IMR-90 (cell line): ENCODE data around the gene RBM28. TPM values are rescaled to one million over a fixed set of nuclear protein-coding genes. Genes with fewer than 3 reads are reported as not detected.

Experiments used
- ATAC-seq: fragments of 200-7000 bp; cut with Tn5 transposase; 2 replicates; pipeline ENCODE4 v1.9.1; 2020; ENCODE audit warnings: low read depth, mild to moderate bottlenecking, moderate library complexity
- BruUV-seq: library from RNA; stranded (reverse); fragments of 400-500 nt; replicated peaks from 2 replicates; lab custom pipeline; 2021; lab: Mats Ljungman, UMichigan
- CTCF ChIA-PET: fragments of 300-600 bp; formaldehyde crosslinking; extraction: SDS; loops from one replicate; lab custom pipeline; 2021; ENCODE audit warnings: antibody characterized with exemption; lab: Yijun Ruan, JAX
- POLR2A ChIA-PET: fragments of 300-600 bp; sonication (Branson Sonifier 250); formaldehyde crosslinking; loops from one replicate; lab custom pipeline; 2022; ENCODE audit warnings: antibody characterized with exemption; ENCODE audit not compliant: unreplicated experiment; lab: Charles Lee
- DNase-seq: peaks from one replicate; pipeline ENCODE4 v3.0.0; 2013
- H2AFZ ChIP-seq: replicated peaks from 2 replicates; pipeline ENCODE3; 2013; ENCODE audit warnings: low read length, mild to moderate bottlenecking; ENCODE audit not compliant: poor library complexity
- H2AK5ac ChIP-seq: 2 replicates; pipeline ENCODE4 v1.6.1; 2013; ENCODE audit warnings: low read depth, low read length, inconsistent platforms
- H2AK9ac ChIP-seq: replicated peaks from 2 replicates; pipeline ENCODE3; 2013; ENCODE audit warnings: mild to moderate bottlenecking, low read depth, low read length, moderate library complexity; ENCODE audit not compliant: poor library complexity
- H2BK120ac ChIP-seq: 2 replicates; pipeline ENCODE4 v1.6.1; 2013; ENCODE audit warnings: low read depth, low read length, inconsistent platforms
- H2BK15ac ChIP-seq: 3 replicates; pipeline ENCODE4 v1.6.1; 2013; ENCODE audit warnings: low read depth, low read length, inconsistent platforms
- H2BK20ac ChIP-seq: 2 replicates; pipeline ENCODE4 v1.6.1; 2013; ENCODE audit warnings: low read depth, mild to moderate bottlenecking, inconsistent platforms, low read length, moderate library complexity
- H2BK5ac ChIP-seq: 2 replicates; pipeline ENCODE4 v1.6.1; 2013; ENCODE audit warnings: mild to moderate bottlenecking, low read depth, low read length, inconsistent platforms; ENCODE audit not compliant: poor library complexity, severe bottlenecking
- H3K14ac ChIP-seq: replicated peaks from 2 replicates; pipeline ENCODE4 v1.6.1; 2013; ENCODE audit warnings: low read depth, low read length, inconsistent platforms
- H3K18ac ChIP-seq: 2 replicates; pipeline ENCODE4 v1.6.1; 2013; ENCODE audit warnings: low read depth, low read length, control low read depth
- H3K23ac ChIP-seq: 2 replicates; pipeline ENCODE4 v1.6.1; 2013; ENCODE audit warnings: low read depth, low read length, inconsistent platforms
- H3K27ac ChIP-seq: 2 replicates; pipeline ENCODE4 v1.5.1; 2013; ENCODE audit warnings: mild to moderate bottlenecking, control low read depth, low read length; ENCODE audit not compliant: insufficient read depth
- H3K27me3 ChIP-seq: 2 replicates; pipeline ENCODE4 v1.6.1; 2013; ENCODE audit warnings: low read length; ENCODE audit not compliant: control insufficient read depth, insufficient read depth
- H3K36me3 ChIP-seq: 2 replicates; pipeline ENCODE4 v1.6.1; 2013; ENCODE audit warnings: low read length, mixed read lengths; ENCODE audit not compliant: control insufficient read depth, insufficient read depth
- H3K4ac ChIP-seq: 2 replicates; pipeline ENCODE4 v1.6.1; 2013; ENCODE audit warnings: low read depth, low read length, inconsistent platforms
- H3K4me1 ChIP-seq: 2 replicates; pipeline ENCODE4 v1.6.1; 2013; ENCODE audit warnings: low read length, mixed read lengths; ENCODE audit not compliant: control insufficient read depth, insufficient read depth
- H3K4me2 ChIP-seq: 2 replicates; pipeline ENCODE4 v1.6.1; 2013; ENCODE audit warnings: low read depth, mild to moderate bottlenecking, control low read depth, low read length, moderate library complexity
- H3K4me3 ChIP-seq: 2 replicates; pipeline ENCODE4 v1.5.1; 2013; ENCODE audit warnings: low read depth, mild to moderate bottlenecking, control low read depth, low read length, moderate library complexity; ENCODE audit not compliant: insufficient read depth
- H3K56ac ChIP-seq: 2 replicates; pipeline ENCODE4 v1.6.1; 2013; ENCODE audit warnings: low read length, inconsistent platforms; ENCODE audit not compliant: insufficient read depth; ENCODE audit errors: extremely low read depth
- H3K79me1 ChIP-seq, 2 experiments: 2 replicates each; pipeline ENCODE4 v1.6.1; 2013; ENCODE audit warnings: low read length in 2 of 2, inconsistent platforms in 1 of 2, low read depth in 1 of 2
- H3K9ac ChIP-seq: 2 replicates; pipeline ENCODE4 v1.6.1; 2013; ENCODE audit warnings: low read depth, low read length, control low read depth
- H3K9me1 ChIP-seq: 2 replicates; pipeline ENCODE4 v1.6.1; 2013; ENCODE audit warnings: low read length, inconsistent platforms; ENCODE audit not compliant: insufficient read depth
- H3K9me3 ChIP-seq: 2 replicates; pipeline ENCODE4 v1.6.1; 2013; ENCODE audit warnings: low read length; ENCODE audit not compliant: control insufficient read depth, insufficient read depth
- H4K20me1 ChIP-seq: 2 replicates; pipeline ENCODE4 v1.6.1; 2013; ENCODE audit warnings: low read length, inconsistent platforms; ENCODE audit not compliant: insufficient read depth
- H4K5ac ChIP-seq: 2 replicates; pipeline ENCODE4 v1.6.1; 2013; ENCODE audit warnings: mild to moderate bottlenecking, low read depth, low read length, control low read depth
- H4K8ac ChIP-seq, 2 experiments: 2 replicates each; pipeline ENCODE4 v1.6.1; 2013; ENCODE audit warnings: low read depth in 2 of 2, low read length in 2 of 2, control low read depth in 1 of 2, inconsistent platforms in 1 of 2
- H4K91ac ChIP-seq: 2 replicates; pipeline ENCODE4 v1.6.1; 2013; ENCODE audit warnings: low read depth, low read length, inconsistent platforms; ENCODE audit not compliant: insufficient read depth
- CEBPB ChIP-seq: IDR thresholded peaks from 2 replicates; pipeline ENCODE4 v1.6.1; 2012; ENCODE audit warnings: low read depth, low read length, improper control_type of control experiment
- FOS ChIP-seq: fragments of 150-350 bp; IDR thresholded peaks from 2 replicates; pipeline ENCODE4 v1.6.1; 2016; ENCODE audit warnings: low read depth, low read length
- MAZ ChIP-seq: IDR thresholded peaks from 2 replicates; pipeline ENCODE4 v1.6.1; 2012; ENCODE audit warnings: low read depth, mild to moderate bottlenecking, low read length, improper control_type of control experiment, moderate library complexity, borderline replicate concordance
- RCOR1 ChIP-seq: IDR thresholded peaks from 2 replicates; pipeline ENCODE4 v1.6.1; 2012; ENCODE audit warnings: mild to moderate bottlenecking, low read length, improper control_type of control experiment; ENCODE audit not compliant: insufficient replicate concordance
- SMC3 ChIP-seq: fragments of 150-350 bp; IDR thresholded peaks from 2 replicates; pipeline ENCODE4 v1.6.1; 2016; ENCODE audit warnings: low read depth, mild to moderate bottlenecking, antibody characterized with exemption, low read length, moderate library complexity
- WGBS, 2 experiments: methylation state at CpG; one replicate each; pipeline versions ENCODE4 v1.1.5 to v1.1.7; 2013; ENCODE audit warnings: missing lambda C conversion rate in 2 of 2; ENCODE audit not compliant: insufficient read length in 1 of 2; ENCODE audit errors: extremely low coverage in 2 of 2; 5-methylcytosine and 5-hydroxymethylcytosine counted together
- dilution Hi-C: fragments of 300-500 bp; cut with HindIII; formaldehyde crosslinking; loops from one replicate; pipeline ENCODE4 v1.14.3; 2018; ENCODE audit warnings: low sequenced_read_pairs; ENCODE audit not compliant: unreplicated experiment
- in situ Hi-C: fragments of 300-500 bp; cut with MboI; formaldehyde crosslinking; loops from 3 replicates; pipeline ENCODE4 v1.14.3; 2019; ENCODE audit warnings: low sequenced_read_pairs, inconsistent platforms, mixed read lengths
- intact Hi-C: fragments of 100-400 bp; cut with micrococcal nuclease; formaldehyde crosslinking; loops from 2 replicates; pipeline ENCODE4 v1.10.0; 2022
- polyA plus RNA-seq, 3 experiments: library from polyadenylated mRNA; depleted of rRNA; stranded (reverse); fragments of >200 nt; gene quantifications; 2 replicates each; pipeline ENCODE4 v1.2.3, GENCODE V29; 2012; ENCODE audit warnings: low replicate concordance in 1 of 3
- total RNA-seq: library from RNA; depleted of rRNA; stranded (reverse); fragments of >200 nt; gene quantifications from 2 replicates; pipeline ENCODE4 v1.2.3, GENCODE V29; 2012
- TF ChIP-seq, protein P1 (sequence below): fragments of 150-350 bp; IDR thresholded peaks from 2 replicates; pipeline ENCODE4 v1.6.1; 2017; ENCODE audit warnings: mild to moderate bottlenecking, antibody characterized with exemption, low read length, low read depth

Gene RBM28
- total and polyA plus RNA-seq, 2 of the 4 experiments (the other 2 are of a cell fraction) = 12.4 to 20.4 TPM

DNA sequence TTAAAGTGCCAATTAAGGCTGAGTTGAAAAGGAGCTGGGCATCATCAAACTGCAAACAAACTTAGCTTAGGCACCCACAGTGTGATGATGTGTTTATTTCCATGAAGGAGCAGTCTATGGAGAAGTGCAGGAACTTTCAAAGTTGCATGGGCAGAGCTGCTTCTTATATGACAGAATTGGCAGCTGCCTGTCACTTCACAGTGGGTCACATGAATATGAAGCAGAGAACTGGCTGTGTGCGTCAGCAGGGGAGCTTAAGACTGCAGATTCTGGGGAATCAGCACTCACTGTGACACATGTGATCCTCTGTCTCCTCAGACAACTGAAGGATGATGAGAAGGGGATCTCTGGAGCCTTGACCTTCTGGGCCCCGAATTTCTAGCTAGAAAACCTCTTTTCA lies 36.6 kb downstream of the RBM28 start:
- Histone ChIP-seq H3K79me1 (no peaks in the 10 kb centered on the region; a peak in 2 of 4 replicates), H3K9me3 (no peaks in the 10 kb centered on the region), H2BK15ac (no peak overlapping the region), H3K23ac (no peak overlapping the region), H2BK20ac (no peak overlapping the region), H2AK9ac (no peak overlapping the region), H2AK5ac (no peak overlapping the region), H3K4me2 (no peak overlapping the region), H4K8ac (no peak overlapping the region), H3K56ac (no peak overlapping the region), H3K14ac (no peak overlapping the region), H4K5ac (no peak overlapping the region), H3K27me3 (no peaks in the 10 kb centered on the region), H2BK120ac (no peak overlapping the region), H4K91ac (no peak overlapping the region), H2AFZ (no peak overlapping the region), H3K18ac (no peak overlapping the region), H3K36me3 (peaks cover 37% of the 10 kb centered on the region), H2BK5ac (no peak overlapping the region), H3K9me1 (no peaks in the 10 kb centered on the region; the same call in 1 of the 2 replicates), H4K20me1 (no peaks in the 10 kb centered on the region), H3K4ac (no peak overlapping the region), H3K9ac (no peak overlapping the region), H3K4me1 (no peaks in the 10 kb centered on the region), H3K27ac (no peak overlapping the region), H3K4me3 (no peak overlapping the region)
- in situ Hi-C loops (no loop called here), intact Hi-C loops (no loop called here), dilution Hi-C loops (no loop called here)
- no peak for TF ChIP-seq MAZ
- TF ChIP-seq, protein P1, sequence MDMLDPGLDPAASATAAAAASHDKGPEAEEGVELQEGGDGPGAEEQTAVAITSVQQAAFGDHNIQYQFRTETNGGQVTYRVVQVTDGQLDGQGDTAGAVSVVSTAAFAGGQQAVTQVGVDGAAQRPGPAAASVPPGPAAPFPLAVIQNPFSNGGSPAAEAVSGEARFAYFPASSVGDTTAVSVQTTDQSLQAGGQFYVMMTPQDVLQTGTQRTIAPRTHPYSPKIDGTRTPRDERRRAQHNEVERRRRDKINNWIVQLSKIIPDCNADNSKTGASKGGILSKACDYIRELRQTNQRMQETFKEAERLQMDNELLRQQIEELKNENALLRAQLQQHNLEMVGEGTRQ = no peak
- TF ChIP-seq RCOR1 = no peak
- no peak for TF ChIP-seq FOS
- TF ChIP-seq SMC3 = no peak
- TF ChIP-seq CEBPB = no peak
- POLR2A ChIA-PET = no interaction called here
- DNase-seq (no peak), ATAC-seq (no peak)
- BruUV-seq = no TSS peak
- WGBS, 2 experiments = no CpG with 5 or more reads among the region's 2 CpGs
- CTCF ChIA-PET = no interaction called here
